NCI-H1930 (cell line): ENCODE results near the gene DLGAP1.
"Not testable (repeated sequence)": the region's sequence is repeated elsewhere in the genome, so short reads cannot be mapped to it uniquely, and the experiment has no call there.

Experiments
- DNase-seq, 2 experiments: peaks; one replicate each; lab custom pipeline; 2025; lab: John Stamatoyannopoulos, UW

DLGAP1 gene

DNA sequence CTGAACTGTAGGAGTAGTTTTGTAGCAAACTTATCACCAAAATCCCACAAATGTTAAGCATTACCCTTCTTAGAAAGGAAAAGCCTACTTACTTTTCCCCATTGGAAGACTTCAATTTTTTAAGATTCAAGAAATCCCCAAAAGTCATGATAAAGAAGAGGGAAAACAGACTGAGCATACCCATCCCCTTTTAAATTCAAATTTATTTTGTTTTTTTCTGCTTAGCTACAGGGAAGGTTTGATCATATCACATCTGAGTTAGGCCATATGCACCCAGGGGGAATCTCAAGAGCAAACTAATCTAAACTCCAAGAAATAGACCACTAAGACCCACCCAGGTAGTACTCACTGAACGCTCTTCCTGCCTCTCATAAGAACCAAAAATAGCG, 830.6 kb downstream of the DLGAP1 start:
- DNase-seq, result no peak

DNA sequence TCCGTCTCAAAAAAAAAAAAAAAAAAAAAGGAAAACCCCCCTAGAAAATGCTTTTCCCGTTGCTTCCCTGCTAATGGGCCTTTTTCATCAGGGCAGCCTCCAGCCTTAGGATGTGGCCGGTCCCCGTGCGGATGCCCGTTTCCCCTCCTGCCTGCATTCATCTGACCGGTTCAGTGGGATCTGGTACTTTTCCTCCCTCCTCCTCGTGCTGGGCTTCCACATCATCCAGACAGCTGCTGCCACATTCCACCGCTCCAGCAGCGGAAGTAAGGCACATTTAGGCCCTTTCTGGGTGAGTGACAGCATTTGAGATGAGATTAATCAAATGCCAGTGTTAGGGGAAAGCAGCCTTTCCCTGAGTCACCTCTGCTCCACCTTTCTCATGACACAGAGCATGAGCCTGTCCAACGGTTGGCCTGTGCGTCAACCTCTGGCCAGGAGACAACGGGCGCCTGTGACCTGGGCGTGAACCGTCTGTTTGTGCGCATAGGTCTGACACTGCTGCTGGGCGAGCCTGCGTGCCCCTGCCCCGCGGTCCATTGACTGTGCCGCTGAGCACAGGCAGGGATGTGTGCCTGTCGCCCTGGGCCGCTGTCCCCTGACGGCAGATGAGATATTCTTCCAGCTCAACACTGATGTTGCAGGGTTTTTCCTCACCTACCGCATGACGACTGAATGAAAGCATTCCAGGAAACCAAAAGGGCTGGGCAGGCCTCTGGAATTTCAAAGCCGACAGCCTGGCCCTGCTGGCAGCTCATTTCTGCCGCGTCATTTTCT, 831.1 kb downstream of the DLGAP1 start:
- no peak for DNase-seq

GRCh38 chr18:3620146-3621119, 834.7 kb downstream of the DLGAP1 start:
- DNase-seq, result no peak

GRCh38 chr18:3619746-3620145, 835.4 kb downstream of the DLGAP1 start:
- no peak for DNase-seq

- DNase-seq, result no peak
These were observed 835.9 kb downstream of the DLGAP1 start for GRCh38 chr18:3619222-3619621.

GRCh38 chr18:3616744-3617143, 838.4 kb downstream of the DLGAP1 start:
- DNase-seq, result no peak

DNA sequence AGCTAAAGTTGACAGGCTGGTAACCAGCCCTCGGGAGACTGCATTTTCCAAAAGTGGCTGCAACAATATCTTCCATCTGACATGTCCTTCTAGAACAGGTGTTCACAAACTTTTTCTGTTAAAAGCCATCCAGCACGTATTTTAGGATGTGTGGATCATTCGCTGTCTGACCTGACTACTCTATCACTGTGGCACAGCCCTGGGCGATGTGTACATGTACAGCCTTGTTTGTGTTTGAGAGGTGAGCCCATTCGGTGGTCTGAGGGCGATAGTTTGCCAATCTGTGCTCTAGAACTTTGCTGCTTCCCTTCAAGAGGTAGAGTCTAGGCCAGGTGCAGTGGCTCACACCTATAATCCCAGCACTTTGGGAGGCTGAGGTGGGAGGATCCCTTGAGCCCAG, 839.0 kb downstream of the DLGAP1 start:
- DNase-seq, result no peak

- no peak for DNase-seq
These were observed 839.6 kb downstream of the DLGAP1 start for GRCh38 chr18:3615374-3615985.

GRCh38 chr18:3612315-3612714, 842.8 kb downstream of the DLGAP1 start:
- no peak for DNase-seq

DNA sequence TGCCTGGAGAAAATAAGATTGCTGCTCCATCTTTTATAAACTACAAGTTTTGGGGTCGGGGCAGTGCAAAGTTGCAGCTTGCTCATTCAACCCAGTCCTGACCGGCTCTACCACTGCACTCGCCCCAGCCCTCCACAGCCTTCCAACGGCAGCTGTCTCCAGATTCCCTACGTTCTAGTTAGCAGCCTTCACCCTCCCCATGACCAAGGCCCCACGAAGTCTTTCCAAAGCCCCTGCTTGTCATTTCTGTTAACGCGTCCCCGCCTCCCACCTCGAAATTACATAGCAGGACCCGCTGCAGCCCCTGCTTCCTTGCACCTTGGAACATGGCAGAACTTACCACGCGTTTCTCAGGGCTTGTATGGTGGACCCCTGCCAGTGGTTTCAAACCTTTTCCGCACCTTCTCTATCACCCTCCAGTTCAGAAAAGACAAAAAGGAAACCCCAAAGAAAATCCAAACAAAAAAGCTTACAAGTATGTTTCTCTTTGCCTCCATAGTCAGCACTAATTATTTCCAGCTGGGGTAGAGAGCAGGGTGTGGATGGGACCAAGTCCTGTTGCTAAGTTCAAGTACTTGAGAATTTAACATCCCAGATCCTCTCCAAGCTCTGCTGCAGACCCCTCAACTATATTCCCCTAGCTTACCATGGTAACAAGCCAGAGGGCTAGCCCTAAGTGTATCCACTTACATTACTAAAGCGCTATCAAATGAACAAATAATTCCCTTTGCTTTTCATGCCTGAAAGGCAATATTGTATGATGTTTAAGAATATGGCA, 843.6 kb downstream of the DLGAP1 start:
- no peak for DNase-seq

DNA sequence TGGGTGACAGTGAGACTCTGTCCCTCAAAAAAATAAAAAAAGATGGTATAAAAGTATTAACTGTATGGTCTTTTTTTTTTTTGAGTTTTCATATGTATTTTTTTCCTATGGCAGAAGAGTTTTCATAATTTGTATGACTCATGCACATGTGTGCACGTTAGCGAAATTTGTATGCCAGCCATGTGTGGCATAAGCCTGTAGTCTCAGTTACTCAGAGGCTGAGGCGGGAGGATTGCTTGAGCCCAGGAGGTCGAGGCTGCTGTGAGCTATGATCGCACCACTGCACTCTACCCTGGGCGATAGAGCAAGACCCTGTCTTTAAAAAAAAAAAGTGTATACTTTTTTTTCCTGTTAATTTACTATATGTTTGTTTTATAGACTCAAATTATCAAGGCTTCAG, 844.3 kb downstream of the DLGAP1 start:
- no peak for DNase-seq

GRCh38 chr18:3610188-3610708, 844.9 kb downstream of the DLGAP1 start:
- no peak for DNase-seq

DNA sequence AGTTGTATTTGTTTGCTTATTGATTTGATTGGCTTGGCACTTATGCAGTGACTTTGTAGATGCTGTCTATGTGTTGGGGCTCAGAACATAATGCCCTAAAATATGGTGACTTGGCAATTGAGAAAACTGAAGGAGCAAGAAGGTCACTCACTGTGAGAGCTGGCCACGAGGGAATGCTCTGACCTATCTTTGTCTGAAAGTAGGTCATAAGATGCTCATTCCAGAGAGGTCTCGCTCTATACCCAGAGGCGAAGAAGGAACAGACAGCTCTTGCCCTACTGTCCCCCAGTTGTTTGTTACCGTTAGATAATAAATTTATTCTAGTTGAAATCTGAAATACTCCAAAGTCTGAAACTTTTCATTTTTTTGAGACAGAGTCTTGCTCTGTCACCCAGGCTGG, 846.6 kb downstream of the DLGAP1 start:
- DNase-seq, result no peak

DNA sequence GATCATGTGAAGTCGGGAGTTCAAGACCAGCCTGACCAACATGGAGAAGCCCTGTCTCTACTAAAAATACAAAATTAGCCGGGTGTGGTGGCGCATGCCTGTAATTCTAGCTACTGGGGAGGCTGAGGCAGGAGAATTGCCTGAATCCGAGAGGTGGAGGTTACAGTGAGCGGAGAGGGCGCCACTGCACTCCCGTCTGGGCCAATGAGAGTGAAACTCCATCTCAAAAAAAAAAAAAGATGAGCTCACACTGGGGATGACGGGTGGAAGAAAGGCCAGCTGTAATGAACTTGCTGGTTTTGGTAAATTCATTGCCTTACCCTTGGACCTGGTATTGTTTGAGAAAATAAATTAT, 847.0 kb downstream of the DLGAP1 start:
- not testable (repeated sequence) for DNase-seq

DNA sequence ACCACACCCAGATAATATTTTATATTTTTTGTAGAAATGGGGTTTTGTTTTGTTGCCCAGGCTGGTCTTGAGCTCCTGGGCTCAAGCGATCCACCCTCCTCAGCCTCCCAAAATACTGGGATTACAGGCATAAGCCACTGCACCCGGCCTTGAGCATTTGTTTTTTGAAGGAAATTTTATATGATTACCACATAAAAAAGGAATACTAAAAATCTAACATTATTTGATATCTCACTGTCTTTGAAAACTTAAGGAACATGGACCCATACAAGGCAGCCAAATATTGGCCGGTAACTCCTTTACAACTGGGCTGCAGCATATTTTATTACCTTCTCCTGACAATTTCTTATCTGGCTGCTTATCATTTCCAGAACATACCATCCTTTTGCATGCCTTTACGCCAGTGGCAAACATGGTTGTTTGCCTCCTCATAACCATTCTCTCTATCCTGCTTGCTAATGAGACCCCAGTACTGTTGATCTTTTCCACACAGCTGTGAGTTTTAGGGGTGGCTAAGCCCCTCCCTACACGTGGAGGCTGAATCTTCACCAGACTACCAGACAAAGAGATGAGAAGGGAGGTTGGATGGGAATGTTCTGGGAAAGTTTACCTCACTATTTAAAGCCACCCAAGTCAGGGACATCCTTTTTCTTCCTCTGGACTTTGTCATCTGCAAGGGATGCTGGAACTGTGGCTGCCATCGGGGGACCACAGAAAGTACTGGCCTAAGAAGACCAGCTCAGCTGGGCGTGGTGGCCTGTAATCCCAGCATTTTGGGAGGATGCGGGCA, 847.6 kb downstream of the DLGAP1 start:
- DNase-seq, result no peak

DNA sequence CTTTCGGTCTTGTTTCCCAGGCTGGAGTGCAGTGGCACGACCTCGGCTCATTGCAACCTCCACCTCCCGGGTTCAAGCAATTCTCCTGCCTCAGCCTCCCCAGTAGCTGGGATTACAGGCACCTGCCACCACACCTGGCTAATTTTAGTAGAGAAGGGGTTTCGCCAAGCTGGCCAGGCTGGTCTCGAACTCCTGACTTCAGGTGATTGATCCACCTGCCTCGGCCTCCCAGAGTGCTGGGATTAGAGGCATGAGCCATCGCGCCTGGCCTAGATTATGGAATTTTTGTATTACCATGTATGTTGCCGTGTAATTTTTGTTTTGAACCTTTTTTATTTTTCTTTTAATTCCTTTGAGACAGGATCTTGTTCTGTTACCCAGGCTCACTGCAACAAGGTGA, 848.2 kb downstream of the DLGAP1 start:
- not testable (repeated sequence) for DNase-seq

GRCh38 chr18:3605954-3606443, 849.1 kb downstream of the DLGAP1 start:
- no peak for DNase-seq

DNA sequence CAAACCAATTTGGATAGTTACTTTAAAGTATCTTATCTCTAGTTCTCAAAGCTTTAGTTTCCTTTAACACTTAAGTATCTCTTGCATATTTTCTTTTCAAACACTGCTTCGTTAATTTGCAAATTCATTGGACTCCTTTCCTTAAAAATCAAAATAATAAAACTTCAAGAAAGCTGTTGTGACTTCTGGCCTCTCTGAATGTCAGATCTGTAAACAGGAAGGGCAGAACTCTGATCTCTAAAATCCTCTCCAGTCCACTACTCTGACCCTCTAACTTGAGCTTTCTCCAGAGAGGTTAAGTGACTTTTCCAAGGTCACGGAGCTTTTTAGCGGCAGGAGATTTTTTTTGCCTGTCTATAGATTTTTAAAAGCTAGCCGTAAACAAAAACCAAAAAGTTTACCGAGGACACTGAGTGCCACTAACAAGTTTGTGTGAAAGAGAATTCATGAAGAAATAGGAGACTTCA, 849.6 kb downstream of the DLGAP1 start:
- no peak for DNase-seq

DNA sequence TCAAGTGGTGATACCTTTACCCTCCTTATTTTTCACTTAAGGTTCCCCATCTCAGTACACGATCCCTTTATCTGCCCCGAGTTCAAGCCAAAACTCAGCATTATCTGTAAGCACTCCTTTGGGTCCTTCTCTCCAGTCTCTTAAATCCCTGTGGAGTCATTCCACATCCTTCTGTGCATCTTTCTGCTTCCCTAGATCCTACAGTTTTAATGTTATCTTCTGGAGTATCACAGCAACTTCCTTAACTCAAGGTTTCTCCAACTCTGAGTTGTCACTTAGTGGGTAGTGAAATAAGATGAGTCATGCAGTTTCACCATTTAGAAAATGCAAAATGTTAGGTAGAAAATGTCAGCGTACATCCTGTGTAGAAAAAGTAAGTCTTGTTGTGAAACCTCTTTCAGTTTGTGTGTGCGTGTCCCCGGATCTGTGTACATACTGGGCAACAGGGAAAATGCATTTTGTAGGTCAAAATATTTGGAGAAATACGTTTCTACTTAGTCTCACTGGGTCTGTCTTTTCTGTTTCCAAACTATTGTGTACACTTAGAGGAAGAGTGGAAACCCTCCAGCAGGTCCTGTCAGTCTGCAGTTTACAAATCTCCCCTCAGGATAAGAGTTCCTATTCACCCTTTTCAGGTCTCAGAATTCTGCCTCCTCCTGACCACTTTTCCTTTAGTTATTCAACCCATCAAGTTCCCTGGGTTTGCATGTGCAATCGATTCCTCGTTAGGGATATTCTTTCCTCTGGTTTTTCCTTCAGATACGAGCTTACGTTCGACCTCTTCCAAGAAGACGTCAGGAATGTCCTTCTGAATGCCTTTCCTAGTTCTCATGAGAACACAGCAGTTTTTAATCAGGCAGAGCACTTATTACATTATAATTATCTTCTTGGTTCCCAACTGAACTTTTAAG, 850.4 kb downstream of the DLGAP1 start:
- DNase-seq, result no peak

- DNase-seq, result no peak
These were observed 850.9 kb downstream of the DLGAP1 start for GRCh38 chr18:3604235-3604497.
